Right lobe of liver (tissue), 6 donors: ENCODE results near the gene SLC6A11. TPM values are rescaled to one million over a fixed set of nuclear protein-coding genes. Genes with fewer than 3 reads are reported as not detected.

ENCODE experiments used
- ATAC-seq, 4 donors: fragments of 200-7000 bp; cut with Tn5 transposase; one replicate each; pipeline ENCODE4 v1.9.1; 2020; ENCODE audit warnings: mild to moderate bottlenecking in 4 of 4, moderate library complexity in 4 of 4
- DNase-seq, 3 donors: peaks; one replicate each; pipeline ENCODE4 v3.0.0-alpha.2; 2020
- H3K27ac ChIP-seq, 3 donors: fragments of 200-600 bp; one replicate each; pipeline ENCODE4 v1.8.0; 2022
- H3K27me3 ChIP-seq, 2 donors: fragments of 200-600 bp; one replicate each; pipeline ENCODE4 v1.8.0; 2022
- H3K36me3 ChIP-seq, 4 donors: fragments of 200-600 bp; sonication (generic) in 1 of 4; one replicate each; pipeline versions ENCODE4 v1.5.1 to v1.8.0; 2017 to 2022; ENCODE audit warnings: control low read depth in 1 of 4
- H3K4me1 ChIP-seq, 4 donors: fragments of 200-600 bp; sonication (generic) in 1 of 4; one replicate each; pipeline versions ENCODE4 v1.5.1 to v1.8.0; 2017 to 2022; ENCODE audit warnings: control low read depth in 1 of 4
- H3K4me3 ChIP-seq, 3 donors: fragments of 200-600 bp; one replicate each; pipeline ENCODE4 v1.8.0; 2022
- H3K9me3 ChIP-seq, 4 donors: fragments of 200-600 bp; sonication (generic) in 1 of 4; one replicate each; pipeline versions ENCODE4 v1.5.1 to v1.8.0; 2017 to 2022; ENCODE audit warnings: control low read depth in 1 of 4
- POLR2A ChIP-seq: fragments of 450-650 bp; IDR thresholded peaks from one replicate; pipeline ENCODE4 v1.6.1; 2017; ENCODE audit warnings: antibody characterized with exemption, mild to moderate bottlenecking
- WGBS: methylation state at CpG from one replicate; pipeline ENCODE4 v1.1.6; 2018; ENCODE audit warnings: low coverage, low lambda C conversion rate; ENCODE audit not compliant: insufficient coverage; ENCODE audit errors: missing lambda C conversion rate; 5-methylcytosine and 5-hydroxymethylcytosine counted together
- intact Hi-C, 2 donors: fragments of 100-400 bp; cut with DNase I; formaldehyde crosslinking; loops; one replicate each; pipeline versions ENCODE4 v1.11.2 to v1.14.1; 2022
- total RNA-seq, 6 experiments: library from RNA; depleted of rRNA in 2 of 6; stranded (reverse); fragments of >200 nt in 2 of 6; fragmentation: NEBNext Ultra II Directional in 3 of 6; extraction: Animal tissue kit (Norgen Biotek cat#: 25700) in 3 of 6; gene quantifications; one replicate each; pipeline versions ENCODE4 v1.1.0 to v1.2.4, GENCODE V29; 2016 to 2023
- TF ChIP-seq, protein P1 (sequence below), 4 donors: fragments of 200-600 bp in 3 of 4; fragments of 450-650 bp in 1 of 4; IDR thresholded peaks; one replicate each; pipeline versions ENCODE4 v1.5.1 to v1.8.0; 2016 to 2022; ENCODE audit warnings: antibody characterized with exemption in 4 of 4, mild to moderate bottlenecking in 2 of 4
- donor health status: DM: no; HTN: yes; CAD: no.
- donor health status: DM: no; HTN: no; CAD: no.
- donor health status: DM: no; HTN: no; CAD: no.
- donor health status: DM: no; HTN: yes; CAD: no.
- donor health status: DM: no; HTN: yes; CAD: no.

SLC6A11 gene
- total RNA-seq, 6 experiments from 2014 or later = 0.06 to 0.42 (median 0.12) TPM; not detected in 1

DNA sequence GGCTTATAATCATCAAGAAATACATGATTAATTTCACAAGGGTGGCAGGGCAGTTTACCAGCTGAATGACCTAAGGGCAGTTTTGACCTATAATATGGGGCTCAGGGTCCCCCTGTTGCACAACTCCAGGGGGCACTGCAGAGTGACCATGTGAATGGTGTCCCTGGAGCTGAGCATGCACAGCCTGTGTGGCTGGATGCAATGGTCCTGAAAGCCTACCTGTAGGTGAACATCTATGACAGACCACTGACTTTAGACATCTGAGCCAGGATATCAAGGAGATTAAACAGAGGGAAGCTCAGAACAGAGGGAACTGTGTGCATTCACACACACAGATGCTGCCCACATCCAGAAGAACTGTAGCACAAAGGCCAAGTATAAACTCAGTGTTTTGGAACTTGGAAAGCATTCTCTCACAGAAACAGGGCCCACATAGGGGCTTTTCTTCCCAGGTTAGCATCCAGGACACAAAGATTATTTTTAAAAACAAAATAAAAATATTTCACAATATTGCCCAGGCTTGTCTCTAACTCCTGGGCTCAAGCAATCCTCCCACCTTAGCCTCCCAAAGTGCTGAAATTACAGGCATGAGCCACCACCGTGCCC lies 7.8 kb upstream of the SLC6A11 start:
- ATAC-seq (no peak), DNase-seq (no peak)
- WGBS = 63% methylated on average over 1 of the region's 1 CpG
- Histone ChIP-seq H3K4me3 (no peak overlapping the region), H3K36me3 (no peaks in the 10 kb centered on the region), H3K27ac (no peak overlapping the region), H3K9me3 (no peaks in the 10 kb centered on the region), H3K4me1 (no peaks in the 10 kb centered on the region), H3K27me3 (no peaks in the 10 kb centered on the region)
- intact Hi-C loops = no loop called here
- TF ChIP-seq POLR2A = no peak
- TF ChIP-seq, protein P1, sequence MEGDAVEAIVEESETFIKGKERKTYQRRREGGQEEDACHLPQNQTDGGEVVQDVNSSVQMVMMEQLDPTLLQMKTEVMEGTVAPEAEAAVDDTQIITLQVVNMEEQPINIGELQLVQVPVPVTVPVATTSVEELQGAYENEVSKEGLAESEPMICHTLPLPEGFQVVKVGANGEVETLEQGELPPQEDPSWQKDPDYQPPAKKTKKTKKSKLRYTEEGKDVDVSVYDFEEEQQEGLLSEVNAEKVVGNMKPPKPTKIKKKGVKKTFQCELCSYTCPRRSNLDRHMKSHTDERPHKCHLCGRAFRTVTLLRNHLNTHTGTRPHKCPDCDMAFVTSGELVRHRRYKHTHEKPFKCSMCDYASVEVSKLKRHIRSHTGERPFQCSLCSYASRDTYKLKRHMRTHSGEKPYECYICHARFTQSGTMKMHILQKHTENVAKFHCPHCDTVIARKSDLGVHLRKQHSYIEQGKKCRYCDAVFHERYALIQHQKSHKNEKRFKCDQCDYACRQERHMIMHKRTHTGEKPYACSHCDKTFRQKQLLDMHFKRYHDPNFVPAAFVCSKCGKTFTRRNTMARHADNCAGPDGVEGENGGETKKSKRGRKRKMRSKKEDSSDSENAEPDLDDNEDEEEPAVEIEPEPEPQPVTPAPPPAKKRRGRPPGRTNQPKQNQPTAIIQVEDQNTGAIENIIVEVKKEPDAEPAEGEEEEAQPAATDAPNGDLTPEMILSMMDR (IDR thresholded peaks at IDR 0.05) = no peak

DNA sequence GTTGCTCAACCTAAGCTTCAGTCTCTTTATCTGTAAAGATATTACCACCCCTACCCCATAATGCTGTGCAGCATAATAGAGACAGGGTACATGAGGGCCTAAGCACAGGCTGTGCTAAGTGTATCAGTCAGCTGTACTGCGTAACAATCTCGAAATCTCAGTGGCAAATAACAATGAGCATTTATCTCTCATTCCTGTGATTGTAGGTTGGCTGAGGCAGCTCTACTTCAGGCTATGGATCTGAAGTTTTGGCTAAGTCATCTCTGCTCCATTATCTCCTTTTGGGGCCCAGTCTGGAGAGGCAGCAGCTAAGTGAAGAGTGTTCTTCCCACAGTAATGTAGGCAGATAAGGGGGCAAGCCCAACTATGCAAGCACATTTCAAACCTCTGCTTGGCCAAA lies 7.1 kb upstream of the SLC6A11 start:
- H3K9me3 ChIP-seq = no peaks in the 10 kb centered on the region
- 74% methylated on average over 2 of the region's 2 CpGs for WGBS
- H3K4me3 ChIP-seq = no peak overlapping the region
- no peak overlapping the region for H3K27ac ChIP-seq
- DNase-seq = no peak
- no peaks in the 10 kb centered on the region for H3K27me3 ChIP-seq
- no peak for ATAC-seq
- H3K4me1 ChIP-seq = no peaks in the 10 kb centered on the region
- H3K36me3 ChIP-seq = no peaks in the 10 kb centered on the region
- intact Hi-C loops = no loop called here
- no peak for TF ChIP-seq POLR2A
- TF ChIP-seq, protein P1 (IDR thresholded peaks at IDR 0.05) = no peak

DNA sequence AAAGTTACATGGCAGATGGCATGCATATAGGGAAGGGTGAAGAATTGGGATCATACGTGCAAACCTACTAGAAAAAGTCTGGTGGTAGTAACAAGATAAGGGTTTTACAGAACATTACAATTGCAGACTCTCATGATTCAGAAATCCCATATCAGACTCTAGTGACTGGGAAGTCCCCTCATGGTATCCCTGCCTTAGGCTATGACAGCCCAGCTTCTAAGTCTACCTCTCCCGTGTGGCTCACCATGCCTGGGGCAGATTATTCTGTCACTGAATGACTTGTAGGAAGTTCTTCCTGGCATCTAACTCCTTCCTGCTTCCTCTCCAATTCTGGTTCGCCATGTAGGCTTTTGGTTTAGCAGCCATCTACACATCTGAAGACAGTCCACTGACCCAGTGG lies 5.7 kb upstream of the SLC6A11 start:
- Histone ChIP-seq H3K27me3 (peaks cover 0 to 3% of the 10 kb centered on the region in 2 donors), H3K4me3 (no peak overlapping the region), H3K9me3 (no peaks in the 10 kb centered on the region), H3K4me1 (no peaks in the 10 kb centered on the region), H3K36me3 (no peaks in the 10 kb centered on the region), H3K27ac (no peak overlapping the region)
- WGBS = 46% methylated on average over 2 of the region's 3 CpGs
- DNase-seq (no peak), ATAC-seq (no peak)
- intact Hi-C loops = no loop called here
- TF ChIP-seq, protein P1 (IDR thresholded peaks at IDR 0.05) = no peak
- no peak for TF ChIP-seq POLR2A

DNA sequence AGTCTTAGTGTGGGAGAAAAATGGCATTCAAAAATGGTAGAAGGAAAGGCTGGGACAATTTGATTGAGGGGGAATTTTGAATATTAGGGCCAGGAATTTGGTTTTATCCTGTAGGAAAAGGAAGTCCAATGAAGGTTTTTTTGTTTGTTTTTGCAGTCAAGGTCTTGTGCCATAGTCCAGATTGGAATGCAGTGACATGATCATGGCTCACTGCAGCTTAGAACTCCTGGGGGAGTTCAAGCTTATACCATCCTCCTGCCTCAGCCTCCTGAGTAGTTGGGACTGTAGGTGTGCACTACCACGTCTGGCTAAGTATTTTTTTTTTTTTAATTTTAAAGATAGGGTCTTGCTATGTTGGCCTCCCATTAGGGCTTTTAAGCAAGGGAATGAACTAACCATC lies 2.6 kb upstream of the SLC6A11 start:
- Histone ChIP-seq H3K4me3 (no peak overlapping the region), H3K27ac (no peak overlapping the region), H3K27me3 (peaks cover 0 to 11% of the 10 kb centered on the region in 2 donors), H3K9me3 (no peaks in the 10 kb centered on the region), H3K4me1 (no peaks in the 10 kb centered on the region), H3K36me3 (no peaks in the 10 kb centered on the region)
- TF ChIP-seq POLR2A = no peak
- TF ChIP-seq, protein P1 (IDR thresholded peaks at IDR 0.05) = no peak
- no peak for DNase-seq
- ATAC-seq = no peak
- WGBS = 50% methylated on average over 1 of the region's 1 CpG
- intact Hi-C loops = no loop called here

DNA sequence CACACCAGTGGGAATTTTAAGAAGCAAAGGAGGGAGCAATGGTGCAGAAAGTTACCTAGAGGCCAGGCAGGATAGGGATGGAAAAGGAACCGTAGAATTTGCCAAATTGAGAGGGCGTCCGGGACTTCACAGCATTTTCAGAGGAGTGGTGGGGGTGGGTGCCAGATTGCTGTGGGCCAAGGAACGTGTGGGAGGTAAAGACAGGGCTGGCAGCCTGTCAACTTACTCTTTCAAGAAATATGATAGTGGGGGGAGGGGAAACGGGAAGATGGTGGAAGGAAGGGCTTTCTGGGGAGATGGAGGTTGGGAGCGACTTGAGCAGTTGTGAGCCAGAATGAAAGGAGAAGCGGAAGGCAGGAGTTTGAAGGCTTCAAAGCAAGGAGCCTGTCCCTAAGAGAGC lies 1.4 kb upstream of the SLC6A11 start:
- H3K9me3 ChIP-seq = no peaks in the 10 kb centered on the region
- H3K36me3 ChIP-seq = no peaks in the 10 kb centered on the region
- ATAC-seq (no peak), DNase-seq (no peak)
- intact Hi-C loops = no loop called here
- TF ChIP-seq, protein P1 (IDR thresholded peaks at IDR 0.05) = no peak
- no peak for TF ChIP-seq POLR2A
- 72% methylated on average over 7 of the region's 7 CpGs for WGBS
- H3K27me3 ChIP-seq = peaks cover 0 to 11% of the 10 kb centered on the region in 2 donors
- no peak overlapping the region for H3K27ac ChIP-seq
- H3K4me1 ChIP-seq = no peaks in the 10 kb centered on the region
- no peak overlapping the region for H3K4me3 ChIP-seq
